Neural crest cell (in vitro differentiated cells): ENCODE measurements around the gene PAX3. TPM values are rescaled to one million over a fixed set of nuclear protein-coding genes. Genes with fewer than 3 reads are reported as not detected.

Experiments used
- DNase-seq: peaks from one replicate; pipeline ENCODE4 v3.0.0; 2021; ENCODE audit warnings: low read depth, mixed read lengths, low spot score
- H3K27ac Mint-ChIP-seq: one replicate; pipeline ENCODE4 v1.8.0; 2021; ENCODE audit warnings: mild to moderate bottlenecking, mixed read lengths; ENCODE audit not compliant: unreplicated experiment
- H3K27me3 Mint-ChIP-seq: 2 replicates; pipeline ENCODE4 v1.8.0; 2021; ENCODE audit warnings: low read depth, mild to moderate bottlenecking, mixed read lengths
- H3K36me3 Mint-ChIP-seq: 2 replicates; pipeline ENCODE4 v1.8.0; 2021; ENCODE audit warnings: low read depth, mild to moderate bottlenecking, mixed read lengths
- H3K4me1 Mint-ChIP-seq: 2 replicates; pipeline ENCODE4 v1.8.0; 2021; ENCODE audit warnings: mixed read lengths
- H3K4me3 Mint-ChIP-seq: one replicate; pipeline ENCODE4 v1.8.0; 2021; ENCODE audit warnings: mild to moderate bottlenecking, mixed read lengths
- H3K9me3 Mint-ChIP-seq: 2 replicates; pipeline ENCODE4 v1.8.0; 2021; ENCODE audit warnings: mixed read lengths
- total RNA-seq: library from RNA; stranded (reverse); gene quantifications from 2 replicates; pipeline ENCODE4 v1.2.1, GENCODE V29; 2021
- TF ChIP-seq, protein P1 (sequence below): fragments of 200-600 bp; sonication (generic); conservative IDR thresholded peaks from 2 replicates; pipeline ENCODE4 v1.5.0; 2021; ENCODE audit warnings: antibody characterized with exemption, mild to moderate bottlenecking

The PAX3 gene
- total RNA-seq, 1 donor from 2014 or later, result 52.2 TPM

DNA sequence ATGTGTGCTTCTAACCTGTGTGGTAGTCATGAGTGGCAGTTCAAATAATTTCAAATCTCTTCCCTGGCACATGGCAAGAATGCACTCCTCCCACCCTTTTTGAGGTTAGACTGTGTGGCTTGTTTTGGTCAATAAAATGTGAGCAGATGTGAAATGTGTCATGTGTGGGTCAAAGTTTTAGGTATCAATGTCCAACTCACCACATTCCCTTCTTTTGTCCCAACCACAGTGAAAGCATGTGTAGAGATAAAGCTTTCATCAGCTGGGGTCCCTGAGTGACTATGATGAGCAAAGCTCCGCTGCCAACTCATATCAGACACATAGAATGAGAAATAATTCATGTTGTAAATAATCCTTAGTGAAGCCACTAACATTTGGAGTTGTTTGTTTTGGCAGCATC, 118.2 kb downstream of the PAX3 start:
- Mint-ChIP-seq H3K36me3 (no peaks in the 10 kb centered on the region), H3K27ac (no peak overlapping the region), H3K4me3 (no peak overlapping the region), H3K27me3 (peaks cover 33% of the 10 kb centered on the region), H3K4me1 (peaks cover 17% of the 10 kb centered on the region), H3K9me3 (peaks cover 3% of the 10 kb centered on the region)
- no peak for DNase-seq
- TF ChIP-seq, protein P1, sequence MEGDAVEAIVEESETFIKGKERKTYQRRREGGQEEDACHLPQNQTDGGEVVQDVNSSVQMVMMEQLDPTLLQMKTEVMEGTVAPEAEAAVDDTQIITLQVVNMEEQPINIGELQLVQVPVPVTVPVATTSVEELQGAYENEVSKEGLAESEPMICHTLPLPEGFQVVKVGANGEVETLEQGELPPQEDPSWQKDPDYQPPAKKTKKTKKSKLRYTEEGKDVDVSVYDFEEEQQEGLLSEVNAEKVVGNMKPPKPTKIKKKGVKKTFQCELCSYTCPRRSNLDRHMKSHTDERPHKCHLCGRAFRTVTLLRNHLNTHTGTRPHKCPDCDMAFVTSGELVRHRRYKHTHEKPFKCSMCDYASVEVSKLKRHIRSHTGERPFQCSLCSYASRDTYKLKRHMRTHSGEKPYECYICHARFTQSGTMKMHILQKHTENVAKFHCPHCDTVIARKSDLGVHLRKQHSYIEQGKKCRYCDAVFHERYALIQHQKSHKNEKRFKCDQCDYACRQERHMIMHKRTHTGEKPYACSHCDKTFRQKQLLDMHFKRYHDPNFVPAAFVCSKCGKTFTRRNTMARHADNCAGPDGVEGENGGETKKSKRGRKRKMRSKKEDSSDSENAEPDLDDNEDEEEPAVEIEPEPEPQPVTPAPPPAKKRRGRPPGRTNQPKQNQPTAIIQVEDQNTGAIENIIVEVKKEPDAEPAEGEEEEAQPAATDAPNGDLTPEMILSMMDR, result no peak

DNA sequence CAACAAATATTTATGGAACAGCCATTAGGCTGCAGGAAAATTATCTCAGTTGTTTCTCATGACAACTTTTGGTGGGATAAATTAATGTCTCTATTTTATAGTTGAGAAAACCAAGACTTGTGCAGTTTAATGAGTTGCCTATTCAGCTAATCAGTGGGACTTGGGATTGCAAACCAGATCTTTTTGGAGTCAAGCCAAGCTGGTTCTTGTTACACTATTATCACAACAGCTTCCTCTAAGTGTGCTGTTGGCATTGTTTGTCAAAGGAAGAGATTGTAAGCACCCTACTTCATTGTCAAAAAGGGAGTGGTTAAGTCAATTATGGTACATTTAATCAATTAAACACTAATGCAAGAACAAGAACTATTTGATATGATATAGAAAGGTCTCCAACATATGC, 119.2 kb downstream of the PAX3 start:
- Mint-ChIP-seq H3K9me3 (peaks cover 3% of the 10 kb centered on the region), H3K36me3 (no peaks in the 10 kb centered on the region), H3K27ac (no peak overlapping the region), H3K4me1 (peaks cover 16% of the 10 kb centered on the region), H3K4me3 (no peak overlapping the region), H3K27me3 (peaks cover 42% of the 10 kb centered on the region)
- DNase-seq, result no peak
- TF ChIP-seq, protein P1, result no peak

DNA sequence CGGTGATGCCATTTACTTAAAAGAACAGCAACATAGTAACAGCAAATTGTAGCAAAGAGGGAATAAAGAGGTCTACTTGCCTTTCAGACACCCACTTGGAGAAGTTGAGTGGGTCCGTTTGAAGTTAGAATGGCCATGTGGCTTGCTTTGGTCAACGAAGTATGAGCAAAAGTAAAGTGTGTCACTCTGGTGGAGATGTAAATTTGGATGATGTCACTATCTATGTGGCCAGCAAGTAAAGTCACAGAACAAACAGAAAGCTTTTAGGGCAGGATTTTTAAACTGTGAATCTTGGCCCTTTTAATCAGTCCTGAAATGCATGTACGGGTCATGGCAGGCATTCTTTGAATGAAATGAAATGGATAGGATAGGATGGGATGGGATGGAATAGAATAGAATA, 120.3 kb downstream of the PAX3 start:
- Mint-ChIP-seq H3K36me3 (no peaks in the 10 kb centered on the region), H3K4me1 (peaks cover 20% of the 10 kb centered on the region), H3K9me3 (no peaks in the 10 kb centered on the region), H3K27me3 (peaks cover 49% of the 10 kb centered on the region), H3K27ac (no peak overlapping the region), H3K4me3 (no peak overlapping the region)
- TF ChIP-seq, protein P1, result no peak
- DNase-seq, result no peak

DNA sequence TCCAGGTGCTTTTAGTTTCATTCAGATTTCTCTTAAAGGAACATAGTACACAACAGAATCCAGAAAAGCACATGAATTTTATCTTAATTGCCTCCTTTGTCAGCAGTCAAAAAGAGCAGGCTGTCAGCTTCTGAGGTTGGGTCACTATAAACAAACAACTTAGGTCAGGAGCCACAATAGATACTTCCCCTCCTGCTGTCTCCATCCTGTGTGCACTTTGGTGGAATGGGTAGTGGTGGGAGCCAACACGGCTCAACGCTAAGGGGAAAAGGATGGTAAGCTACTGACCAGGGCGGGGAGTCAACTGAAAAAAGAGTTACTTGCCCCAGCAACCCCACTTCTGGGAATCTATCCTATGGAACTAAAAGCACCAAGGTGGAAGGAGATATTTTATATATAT, 121.9 kb downstream of the PAX3 start:
- Mint-ChIP-seq H3K36me3 (no peaks in the 10 kb centered on the region), H3K4me3 (no peak overlapping the region), H3K27ac (no peak overlapping the region), H3K27me3 (peaks cover 51% of the 10 kb centered on the region), H3K9me3 (peaks cover under 1% of the 10 kb centered on the region), H3K4me1 (peaks cover 20% of the 10 kb centered on the region)
- DNase-seq, result no peak
- TF ChIP-seq, protein P1, result no peak

DNA sequence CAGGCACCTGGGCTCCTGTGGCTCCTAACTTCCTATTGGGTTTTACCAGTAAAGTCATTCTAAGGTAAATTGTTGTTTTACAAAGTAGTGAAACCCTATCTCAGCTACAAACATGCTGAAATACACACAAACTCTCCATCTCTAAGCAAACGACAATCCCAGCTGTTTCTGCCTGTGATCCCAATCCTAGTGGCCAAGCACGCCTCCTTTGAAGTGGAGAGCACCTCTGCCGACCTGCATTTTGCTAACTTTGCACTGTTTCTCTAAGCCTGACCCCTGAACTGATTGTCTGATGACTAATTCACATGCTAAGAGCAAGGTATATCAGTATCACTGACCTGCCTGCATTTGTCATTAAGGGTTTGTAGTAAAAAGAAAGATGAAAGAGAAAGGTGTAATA, 124.3 kb downstream of the PAX3 start:
- Mint-ChIP-seq H3K27me3 (peaks cover 51% of the 10 kb centered on the region), H3K4me3 (no peak overlapping the region), H3K27ac (no peak overlapping the region), H3K9me3 (peaks cover 4% of the 10 kb centered on the region), H3K36me3 (peaks cover 10% of the 10 kb centered on the region), H3K4me1 (peaks cover 20% of the 10 kb centered on the region)
- DNase-seq, result no peak
- TF ChIP-seq, protein P1, result no peak

DNA sequence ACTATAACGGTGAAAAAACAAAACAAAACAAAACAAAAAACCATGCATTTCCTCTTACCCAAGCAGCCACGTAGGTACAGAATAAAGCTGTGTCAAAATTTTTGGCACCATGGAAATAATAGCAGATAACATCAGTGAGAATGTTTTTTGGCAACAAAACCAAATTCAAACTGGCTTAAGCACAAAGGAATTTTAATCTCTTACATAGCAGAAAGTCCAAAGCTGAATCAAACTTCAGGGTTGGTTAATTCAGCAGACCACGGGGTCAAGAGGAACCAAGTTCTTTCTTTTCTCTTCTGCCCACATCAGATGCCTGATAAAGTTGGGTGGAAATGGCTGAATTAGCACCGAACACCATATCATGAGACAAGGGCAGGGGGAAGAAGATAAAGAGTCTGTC, 129.5 kb downstream of the PAX3 start:
- no peak overlapping the region for H3K27ac Mint-ChIP-seq
- H3K4me3 Mint-ChIP-seq, result no peak overlapping the region
- no peak for DNase-seq
- TF ChIP-seq, protein P1, result no peak
- H3K4me1 Mint-ChIP-seq, result peaks cover 13% of the 10 kb centered on the region
- H3K27me3 Mint-ChIP-seq, result peaks cover 17% of the 10 kb centered on the region
- peaks cover 15% of the 10 kb centered on the region for H3K36me3 Mint-ChIP-seq
- peaks cover 4% of the 10 kb centered on the region for H3K9me3 Mint-ChIP-seq
